A549 (cell line): ENCODE data around the gene CCR5AS.

Experiments
- CBX2 ChIP-seq: fragments of 200-600 bp; sonication (generic); IDR thresholded peaks from 2 replicates; pipeline ENCODE4 v1.6.1; 2016; ENCODE audit warnings: low read depth, mild to moderate bottlenecking, borderline replicate concordance
- CHD2 ChIP-seq: fragments of 150-350 bp; IDR thresholded peaks from 2 replicates; pipeline ENCODE4 v1.6.1; 2014; ENCODE audit warnings: low read length; ENCODE audit not compliant: partially characterized antibody
- ESRRA ChIP-seq: fragments of 150-350 bp; IDR thresholded peaks from 2 replicates; pipeline ENCODE4 v1.6.1; 2014; ENCODE audit warnings: mild to moderate bottlenecking, low read length, borderline replicate concordance
- MYC ChIP-seq: IDR thresholded peaks from 2 replicates; pipeline ENCODE4 v1.6.1; 2012; ENCODE audit warnings: mild to moderate bottlenecking, inconsistent platforms, low read length, improper control_type of control experiment, borderline replicate concordance
- NFE2L2 ChIP-seq: fragments of 150-350 bp; conservative IDR thresholded peaks from 2 replicates; pipeline ENCODE4 v1.6.1; 2014; ENCODE audit warnings: low read length
- NR3C1 ChIP-seq: fragments of >200 bp; sonication (Bioruptor Twin); formaldehyde crosslinking; IDR thresholded peaks from 3 replicates; pipeline ENCODE4 v1.6.1; 2017
- POLR2A ChIP-seq: IDR thresholded peaks from 2 replicates; pipeline ENCODE4 v1.6.1; 2012; ENCODE audit warnings: mild to moderate bottlenecking, low read length
- POLR2AphosphoS2 ChIP-seq: conservative IDR thresholded peaks from 2 replicates; pipeline ENCODE4 v1.6.1; 2012; ENCODE audit warnings: low read length, improper control_type of control experiment, inconsistent platforms
- RNF2 ChIP-seq: fragments of 200-600 bp; sonication (generic); IDR thresholded peaks from 2 replicates; pipeline ENCODE4 v1.6.1; 2016; ENCODE audit warnings: low read depth, mild to moderate bottlenecking, antibody characterized with exemption, moderate library complexity, borderline replicate concordance
- ZC3H11A ChIP-seq: fragments of 450-650 bp; IDR thresholded peaks from 2 replicates; pipeline ENCODE4 v1.6.1; 2014; ENCODE audit warnings: antibody characterized with exemption, mild to moderate bottlenecking
- TF ChIP-seq, protein P1 (sequence below): fragments of 200-600 bp; sonication (generic); IDR thresholded peaks from 2 replicates; pipeline ENCODE4 v1.6.1; 2016; ENCODE audit warnings: antibody characterized with exemption, mild to moderate bottlenecking, moderate library complexity
- TF ChIP-seq, protein P2 (sequence below): fragments of >200 bp; sonication (Bioruptor Twin); formaldehyde crosslinking; IDR thresholded peaks from 3 replicates; pipeline ENCODE4 v1.5.1; 2016
- TF ChIP-seq, protein P3 (sequence below): fragments of 450-650 bp; IDR thresholded peaks from 2 replicates; pipeline ENCODE4 v1.6.1; 2014; ENCODE audit warnings: antibody characterized with exemption
- TF ChIP-seq, protein P4 (sequence below): IDR thresholded peaks from 2 replicates; pipeline ENCODE4 v1.6.1; 2012

DNA sequence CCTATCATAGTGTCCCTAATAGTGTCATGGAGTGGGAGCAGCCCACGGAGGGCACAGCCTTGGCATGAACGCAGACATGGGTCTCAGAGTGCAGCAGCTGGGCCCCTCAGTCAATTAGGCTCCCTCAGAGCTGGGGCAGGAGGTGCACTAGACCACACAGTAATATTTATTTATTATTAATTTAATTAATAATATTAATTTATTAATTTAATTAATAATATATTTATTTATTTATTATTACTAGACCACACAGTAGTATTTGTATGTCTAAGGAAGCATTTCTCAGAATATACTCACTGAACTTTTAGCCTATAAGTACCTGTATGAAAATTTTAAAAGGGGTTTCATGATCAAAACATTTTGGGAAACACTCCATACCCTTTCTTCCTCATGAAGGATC is 5.3 kb downstream of the CCR5AS start:
- TF ChIP-seq, protein P1, sequence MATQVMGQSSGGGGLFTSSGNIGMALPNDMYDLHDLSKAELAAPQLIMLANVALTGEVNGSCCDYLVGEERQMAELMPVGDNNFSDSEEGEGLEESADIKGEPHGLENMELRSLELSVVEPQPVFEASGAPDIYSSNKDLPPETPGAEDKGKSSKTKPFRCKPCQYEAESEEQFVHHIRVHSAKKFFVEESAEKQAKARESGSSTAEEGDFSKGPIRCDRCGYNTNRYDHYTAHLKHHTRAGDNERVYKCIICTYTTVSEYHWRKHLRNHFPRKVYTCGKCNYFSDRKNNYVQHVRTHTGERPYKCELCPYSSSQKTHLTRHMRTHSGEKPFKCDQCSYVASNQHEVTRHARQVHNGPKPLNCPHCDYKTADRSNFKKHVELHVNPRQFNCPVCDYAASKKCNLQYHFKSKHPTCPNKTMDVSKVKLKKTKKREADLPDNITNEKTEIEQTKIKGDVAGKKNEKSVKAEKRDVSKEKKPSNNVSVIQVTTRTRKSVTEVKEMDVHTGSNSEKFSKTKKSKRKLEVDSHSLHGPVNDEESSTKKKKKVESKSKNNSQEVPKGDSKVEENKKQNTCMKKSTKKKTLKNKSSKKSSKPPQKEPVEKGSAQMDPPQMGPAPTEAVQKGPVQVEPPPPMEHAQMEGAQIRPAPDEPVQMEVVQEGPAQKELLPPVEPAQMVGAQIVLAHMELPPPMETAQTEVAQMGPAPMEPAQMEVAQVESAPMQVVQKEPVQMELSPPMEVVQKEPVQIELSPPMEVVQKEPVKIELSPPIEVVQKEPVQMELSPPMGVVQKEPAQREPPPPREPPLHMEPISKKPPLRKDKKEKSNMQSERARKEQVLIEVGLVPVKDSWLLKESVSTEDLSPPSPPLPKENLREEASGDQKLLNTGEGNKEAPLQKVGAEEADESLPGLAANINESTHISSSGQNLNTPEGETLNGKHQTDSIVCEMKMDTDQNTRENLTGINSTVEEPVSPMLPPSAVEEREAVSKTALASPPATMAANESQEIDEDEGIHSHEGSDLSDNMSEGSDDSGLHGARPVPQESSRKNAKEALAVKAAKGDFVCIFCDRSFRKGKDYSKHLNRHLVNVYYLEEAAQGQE = no peak
- TF ChIP-seq, protein P2, sequence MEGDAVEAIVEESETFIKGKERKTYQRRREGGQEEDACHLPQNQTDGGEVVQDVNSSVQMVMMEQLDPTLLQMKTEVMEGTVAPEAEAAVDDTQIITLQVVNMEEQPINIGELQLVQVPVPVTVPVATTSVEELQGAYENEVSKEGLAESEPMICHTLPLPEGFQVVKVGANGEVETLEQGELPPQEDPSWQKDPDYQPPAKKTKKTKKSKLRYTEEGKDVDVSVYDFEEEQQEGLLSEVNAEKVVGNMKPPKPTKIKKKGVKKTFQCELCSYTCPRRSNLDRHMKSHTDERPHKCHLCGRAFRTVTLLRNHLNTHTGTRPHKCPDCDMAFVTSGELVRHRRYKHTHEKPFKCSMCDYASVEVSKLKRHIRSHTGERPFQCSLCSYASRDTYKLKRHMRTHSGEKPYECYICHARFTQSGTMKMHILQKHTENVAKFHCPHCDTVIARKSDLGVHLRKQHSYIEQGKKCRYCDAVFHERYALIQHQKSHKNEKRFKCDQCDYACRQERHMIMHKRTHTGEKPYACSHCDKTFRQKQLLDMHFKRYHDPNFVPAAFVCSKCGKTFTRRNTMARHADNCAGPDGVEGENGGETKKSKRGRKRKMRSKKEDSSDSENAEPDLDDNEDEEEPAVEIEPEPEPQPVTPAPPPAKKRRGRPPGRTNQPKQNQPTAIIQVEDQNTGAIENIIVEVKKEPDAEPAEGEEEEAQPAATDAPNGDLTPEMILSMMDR = no peak
- TF ChIP-seq NR3C1 (no peak), POLR2A (no peak), NFE2L2 (no peak), POLR2AphosphoS2 (no peak), ZC3H11A (no peak), CHD2 (no peak), ESRRA (no peak), CBX2 (no peak), RNF2 (no peak), MYC (no peak)
- TF ChIP-seq, protein P3, sequence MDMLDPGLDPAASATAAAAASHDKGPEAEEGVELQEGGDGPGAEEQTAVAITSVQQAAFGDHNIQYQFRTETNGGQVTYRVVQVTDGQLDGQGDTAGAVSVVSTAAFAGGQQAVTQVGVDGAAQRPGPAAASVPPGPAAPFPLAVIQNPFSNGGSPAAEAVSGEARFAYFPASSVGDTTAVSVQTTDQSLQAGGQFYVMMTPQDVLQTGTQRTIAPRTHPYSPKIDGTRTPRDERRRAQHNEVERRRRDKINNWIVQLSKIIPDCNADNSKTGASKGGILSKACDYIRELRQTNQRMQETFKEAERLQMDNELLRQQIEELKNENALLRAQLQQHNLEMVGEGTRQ = no peak
- TF ChIP-seq, protein P4, sequence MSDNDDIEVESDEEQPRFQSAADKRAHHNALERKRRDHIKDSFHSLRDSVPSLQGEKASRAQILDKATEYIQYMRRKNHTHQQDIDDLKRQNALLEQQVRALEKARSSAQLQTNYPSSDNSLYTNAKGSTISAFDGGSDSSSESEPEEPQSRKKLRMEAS = no peak
